Hepatocyte (in vitro differentiated cells): ENCODE data around the gene GMDS.

Experiments used
- EZH2phosphoT487 ChIP-seq: fragments of 200-600 bp; sonication (generic); IDR thresholded peaks from one replicate; pipeline ENCODE4 v1.6.1; 2018; ENCODE audit warnings: antibody characterized with exemption, mild to moderate bottlenecking, low read depth, moderate library complexity; ENCODE audit not compliant: unreplicated experiment, severe bottlenecking
- TF ChIP-seq, protein P1 (sequence below): fragments of 200-600 bp; sonication (generic); IDR thresholded peaks from 2 replicates; pipeline ENCODE4 v1.5.1; 2016; ENCODE audit warnings: antibody characterized with exemption, mild to moderate bottlenecking; ENCODE audit not compliant: poor library complexity

GRCh38 chr6:2081155-2082138, 164.0 kb downstream of the GMDS start:
- TF ChIP-seq, protein P1, sequence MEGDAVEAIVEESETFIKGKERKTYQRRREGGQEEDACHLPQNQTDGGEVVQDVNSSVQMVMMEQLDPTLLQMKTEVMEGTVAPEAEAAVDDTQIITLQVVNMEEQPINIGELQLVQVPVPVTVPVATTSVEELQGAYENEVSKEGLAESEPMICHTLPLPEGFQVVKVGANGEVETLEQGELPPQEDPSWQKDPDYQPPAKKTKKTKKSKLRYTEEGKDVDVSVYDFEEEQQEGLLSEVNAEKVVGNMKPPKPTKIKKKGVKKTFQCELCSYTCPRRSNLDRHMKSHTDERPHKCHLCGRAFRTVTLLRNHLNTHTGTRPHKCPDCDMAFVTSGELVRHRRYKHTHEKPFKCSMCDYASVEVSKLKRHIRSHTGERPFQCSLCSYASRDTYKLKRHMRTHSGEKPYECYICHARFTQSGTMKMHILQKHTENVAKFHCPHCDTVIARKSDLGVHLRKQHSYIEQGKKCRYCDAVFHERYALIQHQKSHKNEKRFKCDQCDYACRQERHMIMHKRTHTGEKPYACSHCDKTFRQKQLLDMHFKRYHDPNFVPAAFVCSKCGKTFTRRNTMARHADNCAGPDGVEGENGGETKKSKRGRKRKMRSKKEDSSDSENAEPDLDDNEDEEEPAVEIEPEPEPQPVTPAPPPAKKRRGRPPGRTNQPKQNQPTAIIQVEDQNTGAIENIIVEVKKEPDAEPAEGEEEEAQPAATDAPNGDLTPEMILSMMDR: no peak
- no peak for TF ChIP-seq EZH2phosphoT487
